Activated CD4-positive, alpha-beta T cell treated with anti-CD3 and anti-CD28 coated beads, Interleukin-2, amount 10 ng/mL, durations not matched to agents 7 days and 5 days (primary cell): ENCODE measurements around the gene UBE2QL1. TPM values are rescaled to one million over a fixed set of nuclear protein-coding genes. Genes with fewer than 3 reads are reported as not detected.

Experiments used
- total RNA-seq, 2 experiments: library from RNA; stranded (reverse); gene quantifications; one replicate each; pipeline ENCODE4 v1.2.3, GENCODE V29; 2021

Gene UBE2QL1
- total RNA-seq, 2 experiments from 2014 or later = not detected

Other genes with a start within 250 kb of the UBE2QL1 start
- gene MED10, start 70.3 kb upstream of the UBE2QL1 start, total RNA-seq = 10 to 100 TPM; 52.7 to 53.9 TPM
- 10 to 100 TPM; 67.1 to 74.5 TPM for gene NSUN2, start 184.2 kb downstream of the UBE2QL1 start, total RNA-seq
- 10 to 100 TPM; 10.1 to 10.4 TPM for gene SRD5A1, start 184.6 kb downstream of the UBE2QL1 start, total RNA-seq